ENCODE data around the gene NR1D2. TPM values are rescaled to one million over a fixed set of nuclear protein-coding genes. Genes with fewer than 3 reads are reported as not detected.

Gene NR1D2
- total and polyA plus RNA-seq, 2 donors from 2014 or later: 7.1 to 49.3 TPM

- FAIRE-seq (no peak), DNase-seq (no peak)
- no peak overlapping the region for H3K4me3 ChIP-seq (ENCODE audit: low read length in 3 of 3)
- intact Hi-C loops (cut with DNase I): no loop called here
- TF ChIP-seq CTCF (IDR thresholded peaks at IDR 0.05; ENCODE audit: borderline replicate concordance, extremely low read depth, insufficient read depth): no peak
- H3K9me3 ChIP-seq (ENCODE audit: control insufficient read depth in 2 of 3, insufficient read depth in 1 of 3, low read length in 3 of 3): no peaks in the 10 kb centered on the region
- H3K27me3 ChIP-seq (ENCODE audit: control insufficient read depth, insufficient read depth, low read length): no peaks in the 10 kb centered on the region
- H3K9ac ChIP-seq (ENCODE audit: low read length in 3 of 3): no peak overlapping the region
- peaks cover 0 to 2% (median 0%) of the 10 kb centered on the region in 3 donors for H3K36me3 ChIP-seq (ENCODE audit: control insufficient read depth in 2 of 3, insufficient read depth in 3 of 3, low read length in 3 of 3)
- H3K27ac ChIP-seq (ENCODE audit: low read depth in 2 of 2, low read length in 2 of 2): no peak overlapping the region
- peaks cover 0 to 30% (median 26%) of the 10 kb centered on the region in 3 donors for H3K4me1 ChIP-seq (ENCODE audit: control insufficient read depth in 2 of 3, insufficient read depth in 2 of 3, low read depth in 1 of 3, low read length in 3 of 3)
These were observed 3.7 kb downstream of the NR1D2 start for GRCh38 chr3:23948761-23949160.

GRCh38 chr3:23949784-23950183 is 4.7 kb downstream of the NR1D2 start:
- no peak for TF ChIP-seq CTCF (IDR thresholded peaks at IDR 0.05; ENCODE audit: borderline replicate concordance, extremely low read depth, insufficient read depth)
- H3K27ac ChIP-seq (ENCODE audit: low read depth in 2 of 2, low read length in 2 of 2): peak overlapping the region in 1 of 2 donors; percentile 12
- intact Hi-C loops (cut with DNase I): no loop called here
- H3K9ac ChIP-seq (ENCODE audit: low read length in 3 of 3): no peak overlapping the region
- H3K4me3 ChIP-seq (ENCODE audit: low read length in 3 of 3): peak overlapping the region in 1 of 3 donors; percentile 31
- peaks cover 0 to 4% (median 2%) of the 10 kb centered on the region in 3 donors for H3K36me3 ChIP-seq (ENCODE audit: control insufficient read depth in 2 of 3, insufficient read depth in 3 of 3, low read length in 3 of 3)
- DNase-seq (peak in 1 of 5 donors; percentile 27), FAIRE-seq (no peak)
- H3K9me3 ChIP-seq (ENCODE audit: control insufficient read depth in 2 of 3, insufficient read depth in 1 of 3, low read length in 3 of 3): no peaks in the 10 kb centered on the region
- H3K27me3 ChIP-seq (ENCODE audit: control insufficient read depth, insufficient read depth, low read length): no peaks in the 10 kb centered on the region
- peaks cover 0 to 30% (median 24%) of the 10 kb centered on the region in 3 donors for H3K4me1 ChIP-seq (ENCODE audit: control insufficient read depth in 2 of 3, insufficient read depth in 2 of 3, low read depth in 1 of 3, low read length in 3 of 3)

GRCh38 chr3:23950293-23950692 is 5.2 kb downstream of the NR1D2 start:
- DNase-seq (no peak), FAIRE-seq (no peak)
- intact Hi-C loops (cut with DNase I): no loop called here
- Histone ChIP-seq H3K9ac (ENCODE audit: low read length in 3 of 3) (no peak overlapping the region), H3K27me3 (ENCODE audit: control insufficient read depth, insufficient read depth, low read length) (no peaks in the 10 kb centered on the region), H3K9me3 (ENCODE audit: control insufficient read depth in 2 of 3, insufficient read depth in 1 of 3, low read length in 3 of 3) (no peaks in the 10 kb centered on the region), H3K4me3 (ENCODE audit: low read length in 3 of 3) (peak overlapping the region in 2 of 3 donors; percentile 15 to 31), H3K27ac (ENCODE audit: low read depth in 2 of 2, low read length in 2 of 2) (no peak overlapping the region), H3K36me3 (ENCODE audit: control insufficient read depth in 2 of 3, insufficient read depth in 3 of 3, low read length in 3 of 3) (peaks cover 2 to 7% (median 2%) of the 10 kb centered on the region in 3 donors), H3K4me1 (ENCODE audit: control insufficient read depth in 2 of 3, insufficient read depth in 2 of 3, low read depth in 1 of 3, low read length in 3 of 3) (peaks cover 0 to 30% (median 24%) of the 10 kb centered on the region in 3 donors)
- TF ChIP-seq CTCF (IDR thresholded peaks at IDR 0.05; ENCODE audit: borderline replicate concordance, extremely low read depth, insufficient read depth): no peak

- intact Hi-C loops (cut with DNase I): no loop called here
- DNase-seq (no peak), FAIRE-seq (no peak)
- Histone ChIP-seq H3K27me3 (ENCODE audit: control insufficient read depth, insufficient read depth, low read length) (no peaks in the 10 kb centered on the region), H3K9ac (ENCODE audit: low read length in 3 of 3) (no peak overlapping the region), H3K4me3 (ENCODE audit: low read length in 3 of 3) (no peak overlapping the region), H3K27ac (ENCODE audit: low read depth in 2 of 2, low read length in 2 of 2) (no peak overlapping the region), H3K36me3 (ENCODE audit: control insufficient read depth in 2 of 3, insufficient read depth in 3 of 3, low read length in 3 of 3) (peaks cover 0 to 16% (median 2%) of the 10 kb centered on the region in 3 donors), H3K9me3 (ENCODE audit: control insufficient read depth in 2 of 3, insufficient read depth in 1 of 3, low read length in 3 of 3) (no peaks in the 10 kb centered on the region), H3K4me1 (ENCODE audit: control insufficient read depth in 2 of 3, insufficient read depth in 2 of 3, low read depth in 1 of 3, low read length in 3 of 3) (peaks cover 0 to 20% (median 11%) of the 10 kb centered on the region in 3 donors)
- TF ChIP-seq CTCF (IDR thresholded peaks at IDR 0.05; ENCODE audit: borderline replicate concordance, extremely low read depth, insufficient read depth): no peak
These were observed 7.6 kb downstream of the NR1D2 start for GRCh38 chr3:23952646-23953045.
